ENCODE measurements around the gene KCNMB3.

- TF ChIP-seq, protein P1, sequence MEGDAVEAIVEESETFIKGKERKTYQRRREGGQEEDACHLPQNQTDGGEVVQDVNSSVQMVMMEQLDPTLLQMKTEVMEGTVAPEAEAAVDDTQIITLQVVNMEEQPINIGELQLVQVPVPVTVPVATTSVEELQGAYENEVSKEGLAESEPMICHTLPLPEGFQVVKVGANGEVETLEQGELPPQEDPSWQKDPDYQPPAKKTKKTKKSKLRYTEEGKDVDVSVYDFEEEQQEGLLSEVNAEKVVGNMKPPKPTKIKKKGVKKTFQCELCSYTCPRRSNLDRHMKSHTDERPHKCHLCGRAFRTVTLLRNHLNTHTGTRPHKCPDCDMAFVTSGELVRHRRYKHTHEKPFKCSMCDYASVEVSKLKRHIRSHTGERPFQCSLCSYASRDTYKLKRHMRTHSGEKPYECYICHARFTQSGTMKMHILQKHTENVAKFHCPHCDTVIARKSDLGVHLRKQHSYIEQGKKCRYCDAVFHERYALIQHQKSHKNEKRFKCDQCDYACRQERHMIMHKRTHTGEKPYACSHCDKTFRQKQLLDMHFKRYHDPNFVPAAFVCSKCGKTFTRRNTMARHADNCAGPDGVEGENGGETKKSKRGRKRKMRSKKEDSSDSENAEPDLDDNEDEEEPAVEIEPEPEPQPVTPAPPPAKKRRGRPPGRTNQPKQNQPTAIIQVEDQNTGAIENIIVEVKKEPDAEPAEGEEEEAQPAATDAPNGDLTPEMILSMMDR (IDR thresholded peaks at IDR 0.05 in 2 of 3, conservative IDR thresholded peaks at IDR 0.05 in 1 of 3; ENCODE audit: borderline replicate concordance in 1 of 3, insufficient read depth in 1 of 3, low read depth in 2 of 3, low read length in 2 of 3): no peak
- TF ChIP-seq SP1 (IDR thresholded peaks at IDR 0.05; ENCODE audit: low read depth) (no peak), MAX (IDR thresholded peaks at IDR 0.05) (no peak), POLR2A (IDR thresholded peaks at IDR 0.05; ENCODE audit: borderline replicate concordance, extremely low read depth, insufficient read depth, insufficient read length) (no peak)
These were observed at the start of gene KCNMB3 for GRCh38 chr3:179250803-179251476.

Measured in HCT116 (cell line).